GM23248 (cell line): ENCODE measurements around the gene SLC46A1. TPM values are rescaled to one million over a fixed set of nuclear protein-coding genes. Genes with fewer than 3 reads are reported as not detected.

ENCODE experiments used
- DNase-seq: peaks from one replicate; pipeline ENCODE4 v3.0.0-alpha.2; 2015
- H2AFZ ChIP-seq: fragments of 200-600 bp; sonication (generic); 2 replicates; pipeline ENCODE4 v1.6.1; 2016; ENCODE audit warnings: antibody characterized with exemption
- H3F3A ChIP-seq: fragments of 200-600 bp; sonication (generic); 2 replicates; pipeline ENCODE4 v1.6.1; 2016; ENCODE audit warnings: mild to moderate bottlenecking, antibody characterized with exemption, mixed run types; ENCODE audit not compliant: insufficient read depth
- H3K27ac ChIP-seq: fragments of 200-600 bp; sonication (generic); 2 replicates; pipeline ENCODE4 v1.5.1; 2016; ENCODE audit warnings: mild to moderate bottlenecking
- H3K27me3 ChIP-seq: fragments of 200-600 bp; sonication (generic); replicated peaks from 2 replicates; pipeline ENCODE4 v1.6.1; 2016; ENCODE audit warnings: mild to moderate bottlenecking; ENCODE audit not compliant: insufficient read depth
- H3K36me3 ChIP-seq: fragments of 200-600 bp; sonication (generic); 2 replicates; pipeline ENCODE4 v1.6.1; 2016; ENCODE audit warnings: low read depth, mild to moderate bottlenecking
- H3K4me1 ChIP-seq: fragments of 200-600 bp; sonication (generic); 2 replicates; pipeline ENCODE4 v1.6.1; 2016; ENCODE audit warnings: mild to moderate bottlenecking; ENCODE audit not compliant: insufficient read depth
- H3K4me2 ChIP-seq: fragments of 200-600 bp; sonication (generic); one replicate; pipeline ENCODE4 v1.6.1; 2016; ENCODE audit warnings: mild to moderate bottlenecking; ENCODE audit not compliant: unreplicated experiment
- H3K4me3 ChIP-seq: fragments of 200-600 bp; sonication (generic); 2 replicates; pipeline ENCODE4 v1.5.1; 2016; ENCODE audit warnings: mild to moderate bottlenecking
- H3K79me2 ChIP-seq: fragments of 200-600 bp; sonication (generic); 2 replicates; pipeline ENCODE4 v1.6.1; 2016; ENCODE audit warnings: mild to moderate bottlenecking; ENCODE audit not compliant: insufficient read depth
- H3K9ac ChIP-seq: fragments of 200-600 bp; sonication (generic); 2 replicates; pipeline ENCODE4 v1.6.1; 2016; ENCODE audit warnings: mild to moderate bottlenecking
- H3K9me2 ChIP-seq: fragments of 200-600 bp; sonication (generic); 2 replicates; pipeline ENCODE4 v1.6.1; 2016; ENCODE audit warnings: mixed run types, mild to moderate bottlenecking, moderate library complexity; ENCODE audit not compliant: insufficient read depth
- H3K9me3 ChIP-seq: fragments of 200-600 bp; sonication (generic); one replicate; pipeline ENCODE4 v1.6.1; 2017; ENCODE audit warnings: low read depth
- H4K20me1 ChIP-seq: fragments of 200-600 bp; sonication (generic); 2 replicates; pipeline ENCODE4 v1.6.0; 2016; ENCODE audit not compliant: insufficient read depth
- EZH2 ChIP-seq: fragments of 200-600 bp; sonication (generic); IDR thresholded peaks from 2 replicates; pipeline ENCODE4 v1.6.1; 2018; ENCODE audit warnings: antibody characterized with exemption, mild to moderate bottlenecking; ENCODE audit not compliant: insufficient read depth, poor library complexity, severe bottlenecking
- EZH2phosphoT487 ChIP-seq: fragments of 200-600 bp; sonication (generic); IDR thresholded peaks from 2 replicates; pipeline ENCODE4 v1.6.1; 2018; ENCODE audit warnings: antibody characterized with exemption, moderate library complexity, mild to moderate bottlenecking, low read depth; ENCODE audit not compliant: insufficient read depth
- WGBS, 2 experiments: methylation state at CpG; one replicate each; pipeline ENCODE4 v1.1.6; 2015 to 2017; ENCODE audit warnings: low lambda C conversion rate in 2 of 2, low coverage in 1 of 2; ENCODE audit errors: missing lambda C conversion rate in 2 of 2; 5-methylcytosine and 5-hydroxymethylcytosine counted together
- in situ Hi-C: fragments of 300-500 bp; cut with MboI; formaldehyde crosslinking; loops from 2 replicates; pipeline ENCODE4 v1.15.0; 2020
- polyA plus RNA-seq: library from polyadenylated mRNA; unstranded; fragments of >200 nt; fragmentation: Nextera tagmentation; extraction: Ambion mirVana; gene quantifications from 2 replicates; pipeline ENCODE4 v1.2.1, GENCODE V29; 2016
- total RNA-seq: library from RNA; depleted of rRNA; stranded (reverse); fragments of >200 nt; shearing (Covaris generic); gene quantifications from 2 replicates; pipeline ENCODE4 v1.2.3, GENCODE V29; 2014

The SLC46A1 gene
- total and polyA plus RNA-seq, 2 experiments from 2014 or later: 4.9 to 11.1 TPM

DNA sequence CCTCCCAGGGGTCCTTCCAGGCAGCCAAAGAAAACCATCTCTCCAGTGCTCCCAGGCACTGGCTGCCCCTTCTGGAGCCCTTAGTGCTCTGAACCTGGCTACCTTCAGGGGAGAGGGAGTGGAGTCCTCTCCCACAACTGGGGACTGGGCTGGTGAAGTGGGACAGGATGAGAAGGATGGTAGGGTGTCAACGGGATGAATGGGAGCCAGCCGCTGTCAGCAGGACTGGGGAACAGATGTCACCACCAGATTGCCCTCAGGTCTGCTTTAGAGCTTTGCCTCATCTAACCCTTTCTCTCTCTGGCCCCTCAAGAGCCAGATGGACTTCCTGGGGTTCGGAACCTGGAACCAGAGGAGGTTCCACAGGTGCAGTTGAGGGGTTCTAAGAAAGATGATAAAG is 40.5 kb downstream of the SLC46A1 start:
- DNase-seq: no peak
- H3K79me2 ChIP-seq: no peaks in the 10 kb centered on the region
- H3K36me3 ChIP-seq: peaks cover 16% of the 10 kb centered on the region
- H3K4me3 ChIP-seq: no peak overlapping the region
- no peaks in the 10 kb centered on the region for H3K9me3 ChIP-seq
- no peaks in the 10 kb centered on the region for H4K20me1 ChIP-seq
- in situ Hi-C loops: no loop called here
- 71 to 82% methylated on average over 3 of the region's 3 CpGs for WGBS, 2 experiments
- H3F3A ChIP-seq: peaks cover 3% of the 10 kb centered on the region
- H3K9ac ChIP-seq: no peak overlapping the region
- no peaks in the 10 kb centered on the region for H3K9me2 ChIP-seq
- no peaks in the 10 kb centered on the region for H3K27me3 ChIP-seq
- no peak overlapping the region for H3K27ac ChIP-seq
- H2AFZ ChIP-seq: no peak overlapping the region
- no peak overlapping the region for H3K4me2 ChIP-seq
- peaks cover under 1% of the 10 kb centered on the region; the same call in 1 of the 2 replicates for H3K4me1 ChIP-seq
- TF ChIP-seq EZH2phosphoT487: no peak
- TF ChIP-seq EZH2: no peak

- no peak within 1 kb of the TSS for H3K4me3 ChIP-seq
- H3K4me1 ChIP-seq: no peaks in the 10 kb centered on the region
- DNase-seq: no peak
- no peaks in the 10 kb centered on the region for H3F3A ChIP-seq
- H3K9me2 ChIP-seq: no peaks in the 10 kb centered on the region
- no peak within 1 kb of the TSS for H3K27ac ChIP-seq
- H3K9me3 ChIP-seq: no peaks in the 10 kb centered on the region
- H2AFZ ChIP-seq: no peak within 1 kb of the TSS
- no peak for TF ChIP-seq EZH2
- H3K27me3 ChIP-seq: no peaks in the 10 kb centered on the region
- H3K79me2 ChIP-seq: no peaks in the 10 kb centered on the region
- no peak within 1 kb of the TSS for H3K4me2 ChIP-seq
- H3K36me3 ChIP-seq: peaks cover 18% of the 10 kb centered on the region
- H4K20me1 ChIP-seq: no peaks in the 10 kb centered on the region
- in situ Hi-C loops: no loop called here
- no peak within 1 kb of the TSS for H3K9ac ChIP-seq
- 87 to 88% methylated on average over 9 to 13 of the region's 13 CpGs for WGBS, 2 experiments
Observed at GRCh38 chr17:28364665-28365363, 41.2 kb downstream of the SLC46A1 start, which contains the start of gene SEBOX. Gene SEBOX (minus strand): TSS chr17:28365199. CDS start chr17:28365151, 48 bp downstream.

- H3K4me3 ChIP-seq: no peak overlapping the region
- in situ Hi-C loops: no loop called here
- H3K36me3 ChIP-seq: peaks cover 21% of the 10 kb centered on the region
- no peak for DNase-seq
- H3K4me1 ChIP-seq: no peaks in the 10 kb centered on the region
- H3F3A ChIP-seq: no peaks in the 10 kb centered on the region
- no peak for TF ChIP-seq EZH2
- TF ChIP-seq EZH2phosphoT487: no peak
- no peak overlapping the region for H3K27ac ChIP-seq
- no peaks in the 10 kb centered on the region for H3K9me3 ChIP-seq
- H3K9me2 ChIP-seq: no peaks in the 10 kb centered on the region
- H4K20me1 ChIP-seq: no peaks in the 10 kb centered on the region
- H3K9ac ChIP-seq: no peak overlapping the region
- H3K27me3 ChIP-seq: no peaks in the 10 kb centered on the region
- H2AFZ ChIP-seq: no peak overlapping the region
- 87 to 90% methylated on average over 8 of the region's 8 CpGs for WGBS, 2 experiments
- peaks cover 6% of the 10 kb centered on the region for H3K79me2 ChIP-seq
- H3K4me2 ChIP-seq: no peak overlapping the region
Observed at GRCh38 chr17:28363776-28364650, 42.0 kb downstream of the SLC46A1 start.

- Histone ChIP-seq H3F3A (no peaks in the 10 kb centered on the region), H3K9me2 (no peaks in the 10 kb centered on the region), H3K4me3 (no peak overlapping the region), H3K4me2 (no peak overlapping the region), H3K27ac (no peak overlapping the region), H3K9ac (no peak overlapping the region), H3K36me3 (peaks cover 21% of the 10 kb centered on the region), H4K20me1 (no peaks in the 10 kb centered on the region), H2AFZ (no peak overlapping the region), H3K9me3 (no peaks in the 10 kb centered on the region), H3K27me3 (no peaks in the 10 kb centered on the region), H3K79me2 (peaks cover 14% of the 10 kb centered on the region), H3K4me1 (peaks cover 4% of the 10 kb centered on the region; the same call in 1 of the 2 replicates)
- TF ChIP-seq EZH2 (no peak), EZH2phosphoT487 (no peak)
- DNase-seq: no peak
- 90 to 94% methylated on average over 5 of the region's 5 CpGs for WGBS, 2 experiments
- in situ Hi-C loops: no loop called here
Observed at GRCh38 chr17:28363186-28363585, 42.8 kb downstream of the SLC46A1 start.
